ENCODE results near the gene LPP.

LPP gene

GRCh38 chr3:188229177-188229576 lies 75.2 kb downstream of the LPP start:
- Histone ChIP-seq H3K56ac (ENCODE audit: low read length) (peak overlapping the region; percentile 36), H4K5ac (ENCODE audit: low read length) (no peak overlapping the region), H2BK15ac (replicated peaks; ENCODE audit: low read depth) (no peak overlapping the region), H3K23ac (ENCODE audit: low read length) (no peak overlapping the region), H3K36me3 (ENCODE audit: control insufficient read depth, insufficient read depth, low read length) (no peaks in the 10 kb centered on the region), H3K4me2 (ENCODE audit: low read length) (no peak overlapping the region), H3K4ac (ENCODE audit: low read depth, low read length) (peak overlapping the region; percentile 8), H3K27ac (ENCODE audit: low read depth, low read length) (no peak overlapping the region), H2AK5ac (ENCODE audit: low read length) (no peak overlapping the region), H3K4me3 (ENCODE audit: low read length) (no peak overlapping the region), H3K27me3 (ENCODE audit: insufficient read depth, low read length, poor library complexity) (no peaks in the 10 kb centered on the region), H3K9ac (ENCODE audit: low read length) (no peak overlapping the region), H3K79me2 (ENCODE audit: control insufficient read depth, insufficient read depth, low read length) (peaks cover 12% of the 10 kb centered on the region), H4K8ac (ENCODE audit: low read depth, low read length) (no peak overlapping the region), H2BK120ac (ENCODE audit: low read depth, low read length) (no peak overlapping the region), H2BK5ac (ENCODE audit: low read length) (peak overlapping the region; percentile 5), H3K18ac (ENCODE audit: low read length) (no peak overlapping the region), H3K4me1 (ENCODE audit: control insufficient read depth, low read depth, low read length) (peaks cover 4% of the 10 kb centered on the region), H3K79me1 (ENCODE audit: low read length) (peaks cover 20% of the 10 kb centered on the region)
- DNase-seq, result peak; percentile 62
- WGBS (ENCODE audit: extremely low coverage, insufficient coverage, low lambda C conversion rate), result no CpG with 5 or more reads among the region's 7 CpGs

GRCh38 chr3:188229726-188230125 lies 75.8 kb downstream of the LPP start:
- DNase-seq, result no peak
- H2BK15ac ChIP-seq (replicated peaks; ENCODE audit: low read depth), result no peak overlapping the region
- no peak overlapping the region for H3K27ac ChIP-seq (ENCODE audit: low read depth, low read length)
- no peak overlapping the region for H2BK120ac ChIP-seq (ENCODE audit: low read depth, low read length)
- H3K56ac ChIP-seq (ENCODE audit: low read length), result no peak overlapping the region
- no peak overlapping the region for H3K4me3 ChIP-seq (ENCODE audit: low read length)
- H2AK5ac ChIP-seq (ENCODE audit: low read length), result no peak overlapping the region
- H4K5ac ChIP-seq (ENCODE audit: low read length), result no peak overlapping the region
- H3K4me2 ChIP-seq (ENCODE audit: low read length), result no peak overlapping the region
- H3K9ac ChIP-seq (ENCODE audit: low read length), result no peak overlapping the region
- peaks cover 21% of the 10 kb centered on the region for H3K79me1 ChIP-seq (ENCODE audit: low read length)
- WGBS (ENCODE audit: extremely low coverage, insufficient coverage, low lambda C conversion rate), result no CpG with 5 or more reads among the region's 2 CpGs
- H3K36me3 ChIP-seq (ENCODE audit: control insufficient read depth, insufficient read depth, low read length), result no peaks in the 10 kb centered on the region
- peaks cover 10% of the 10 kb centered on the region for H3K79me2 ChIP-seq (ENCODE audit: control insufficient read depth, insufficient read depth, low read length)
- no peak overlapping the region for H4K8ac ChIP-seq (ENCODE audit: low read depth, low read length)
- H3K4ac ChIP-seq (ENCODE audit: low read depth, low read length), result no peak overlapping the region
- peak overlapping the region; percentile 5 for H2BK5ac ChIP-seq (ENCODE audit: low read length)
- no peaks in the 10 kb centered on the region for H3K27me3 ChIP-seq (ENCODE audit: insufficient read depth, low read length, poor library complexity)
- H3K4me1 ChIP-seq (ENCODE audit: control insufficient read depth, low read depth, low read length), result peaks cover 4% of the 10 kb centered on the region
- H3K23ac ChIP-seq (ENCODE audit: low read length), result no peak overlapping the region
- H3K18ac ChIP-seq (ENCODE audit: low read length), result no peak overlapping the region

- Histone ChIP-seq H3K18ac (ENCODE audit: low read length) (peak overlapping the region; percentile 91), H3K27me3 (ENCODE audit: insufficient read depth, low read length, poor library complexity) (no peaks in the 10 kb centered on the region), H2BK5ac (ENCODE audit: low read length) (no peak overlapping the region), H3K4me1 (ENCODE audit: control insufficient read depth, low read depth, low read length) (peaks cover 4% of the 10 kb centered on the region), H4K5ac (ENCODE audit: low read length) (no peak overlapping the region), H2BK15ac (replicated peaks; ENCODE audit: low read depth) (no peak overlapping the region), H2BK120ac (ENCODE audit: low read depth, low read length) (no peak overlapping the region), H3K36me3 (ENCODE audit: control insufficient read depth, insufficient read depth, low read length) (no peaks in the 10 kb centered on the region), H3K4ac (ENCODE audit: low read depth, low read length) (peak overlapping the region; percentile 44), H3K79me2 (ENCODE audit: control insufficient read depth, insufficient read depth, low read length) (peaks cover 8% of the 10 kb centered on the region), H2AK5ac (ENCODE audit: low read length) (no peak overlapping the region), H3K23ac (ENCODE audit: low read length) (no peak overlapping the region), H3K9ac (ENCODE audit: low read length) (no peak overlapping the region), H3K79me1 (ENCODE audit: low read length) (peaks cover 18% of the 10 kb centered on the region), H4K8ac (ENCODE audit: low read depth, low read length) (no peak overlapping the region), H3K27ac (ENCODE audit: low read depth, low read length) (no peak overlapping the region), H3K4me2 (ENCODE audit: low read length) (no peak overlapping the region), H3K56ac (ENCODE audit: low read length) (peak overlapping the region; percentile 42), H3K4me3 (ENCODE audit: low read length) (no peak overlapping the region)
- no peak for DNase-seq
- no CpG with 5 or more reads among the region's 5 CpGs for WGBS (ENCODE audit: extremely low coverage, insufficient coverage, low lambda C conversion rate)
Observed at GRCh38 chr3:188230962-188231361, 77.0 kb downstream of the LPP start.

DNA sequence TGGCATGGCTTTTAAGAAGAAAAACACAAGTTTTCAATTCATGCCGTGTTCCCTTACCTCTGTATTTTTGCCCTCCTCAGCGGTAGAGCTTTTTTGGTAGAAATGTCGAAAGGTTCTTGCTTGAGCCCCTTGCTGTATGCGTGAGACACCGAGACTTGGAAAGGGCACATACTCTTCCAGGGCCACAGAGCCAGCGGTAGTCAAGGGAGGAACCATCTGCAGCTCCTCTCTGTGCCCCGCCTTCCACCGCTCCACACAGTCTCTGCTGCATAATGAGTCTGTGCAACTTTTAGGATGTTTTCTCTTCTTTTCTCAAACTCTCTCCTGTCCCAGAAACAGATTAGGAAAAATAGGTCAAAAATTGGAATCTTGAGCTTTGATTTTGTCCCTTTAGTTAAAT lies 77.5 kb downstream of the LPP start:
- Histone ChIP-seq H2AK5ac (ENCODE audit: low read length) (no peak overlapping the region), H2BK15ac (replicated peaks; ENCODE audit: low read depth) (no peak overlapping the region)
- WGBS (ENCODE audit: extremely low coverage, insufficient coverage, low lambda C conversion rate), result no CpG with 5 or more reads among the region's 8 CpGs

GRCh38 chr3:188232656-188233055 lies 78.7 kb downstream of the LPP start:
- Histone ChIP-seq H3K9ac (ENCODE audit: low read length) (no peak overlapping the region), H2BK120ac (ENCODE audit: low read depth, low read length) (no peak overlapping the region), H3K79me2 (ENCODE audit: control insufficient read depth, insufficient read depth, low read length) (peaks cover 11% of the 10 kb centered on the region), H3K18ac (ENCODE audit: low read length) (no peak overlapping the region), H3K27me3 (ENCODE audit: insufficient read depth, low read length, poor library complexity) (no peaks in the 10 kb centered on the region), H3K36me3 (ENCODE audit: control insufficient read depth, insufficient read depth, low read length) (peaks cover 2% of the 10 kb centered on the region), H3K79me1 (ENCODE audit: low read length) (peaks cover 19% of the 10 kb centered on the region), H2AK5ac (ENCODE audit: low read length) (no peak overlapping the region), H2BK15ac (replicated peaks; ENCODE audit: low read depth) (no peak overlapping the region), H3K4ac (ENCODE audit: low read depth, low read length) (no peak overlapping the region), H4K5ac (ENCODE audit: low read length) (no peak overlapping the region), H3K23ac (ENCODE audit: low read length) (no peak overlapping the region), H3K56ac (ENCODE audit: low read length) (no peak overlapping the region), H2BK5ac (ENCODE audit: low read length) (no peak overlapping the region), H3K27ac (ENCODE audit: low read depth, low read length) (no peak overlapping the region), H3K4me2 (ENCODE audit: low read length) (no peak overlapping the region), H3K4me1 (ENCODE audit: control insufficient read depth, low read depth, low read length) (peaks cover 4% of the 10 kb centered on the region), H3K4me3 (ENCODE audit: low read length) (no peak overlapping the region), H4K8ac (ENCODE audit: low read depth, low read length) (no peak overlapping the region)
- WGBS (ENCODE audit: extremely low coverage, insufficient coverage, low lambda C conversion rate), result no CpG with 5 or more reads among the region's 2 CpGs
- no peak for DNase-seq

More for the DNA sequence above, 77.5 kb downstream of the LPP start:
- no peak overlapping the region for H3K4ac ChIP-seq (ENCODE audit: low read depth, low read length)
- H3K36me3 ChIP-seq (ENCODE audit: control insufficient read depth, insufficient read depth, low read length), result peaks cover 2% of the 10 kb centered on the region
- no peak overlapping the region for H4K5ac ChIP-seq (ENCODE audit: low read length)
- peaks cover 11% of the 10 kb centered on the region for H3K79me2 ChIP-seq (ENCODE audit: control insufficient read depth, insufficient read depth, low read length)
- H3K56ac ChIP-seq (ENCODE audit: low read length), result no peak overlapping the region
- no peak overlapping the region for H4K8ac ChIP-seq (ENCODE audit: low read depth, low read length)
- H3K18ac ChIP-seq (ENCODE audit: low read length), result no peak overlapping the region
- no peak overlapping the region for H2BK120ac ChIP-seq (ENCODE audit: low read depth, low read length)
- no peak for DNase-seq
- no peak overlapping the region for H3K23ac ChIP-seq (ENCODE audit: low read length)
- H2BK5ac ChIP-seq (ENCODE audit: low read length), result no peak overlapping the region
- no peak overlapping the region for H3K27ac ChIP-seq (ENCODE audit: low read depth, low read length)
- H3K9ac ChIP-seq (ENCODE audit: low read length), result no peak overlapping the region
- H3K4me1 ChIP-seq (ENCODE audit: control insufficient read depth, low read depth, low read length), result peaks cover 4% of the 10 kb centered on the region
- H3K27me3 ChIP-seq (ENCODE audit: insufficient read depth, low read length, poor library complexity), result no peaks in the 10 kb centered on the region
- no peak overlapping the region for H3K4me3 ChIP-seq (ENCODE audit: low read length)
- no peak overlapping the region for H3K4me2 ChIP-seq (ENCODE audit: low read length)
- H3K79me1 ChIP-seq (ENCODE audit: low read length), result peaks cover 19% of the 10 kb centered on the region

- Histone ChIP-seq H3K56ac (ENCODE audit: low read length) (no peak overlapping the region), H3K79me2 (ENCODE audit: control insufficient read depth, insufficient read depth, low read length) (peaks cover 8% of the 10 kb centered on the region), H3K18ac (ENCODE audit: low read length) (no peak overlapping the region), H4K5ac (ENCODE audit: low read length) (no peak overlapping the region), H3K79me1 (ENCODE audit: low read length) (peaks cover 15% of the 10 kb centered on the region), H3K27me3 (ENCODE audit: insufficient read depth, low read length, poor library complexity) (no peaks in the 10 kb centered on the region), H2AK5ac (ENCODE audit: low read length) (no peak overlapping the region), H3K4me2 (ENCODE audit: low read length) (no peak overlapping the region), H2BK5ac (ENCODE audit: low read length) (no peak overlapping the region), H3K27ac (ENCODE audit: low read depth, low read length) (no peak overlapping the region), H4K8ac (ENCODE audit: low read depth, low read length) (no peak overlapping the region), H2BK15ac (replicated peaks; ENCODE audit: low read depth) (no peak overlapping the region), H3K4me3 (ENCODE audit: low read length) (no peak overlapping the region), H3K4ac (ENCODE audit: low read depth, low read length) (no peak overlapping the region), H3K9ac (ENCODE audit: low read length) (no peak overlapping the region), H3K4me1 (ENCODE audit: control insufficient read depth, low read depth, low read length) (peaks cover 4% of the 10 kb centered on the region), H3K36me3 (ENCODE audit: control insufficient read depth, insufficient read depth, low read length) (peaks cover 2% of the 10 kb centered on the region), H3K23ac (ENCODE audit: low read length) (no peak overlapping the region), H2BK120ac (ENCODE audit: low read depth, low read length) (no peak overlapping the region)
- DNase-seq, result no peak
- no CpG with 5 or more reads among the region's 1 CpG for WGBS (ENCODE audit: extremely low coverage, insufficient coverage, low lambda C conversion rate)
Observed at GRCh38 chr3:188233320-188233719, 79.4 kb downstream of the LPP start.
